ENCODE results near the gene SLC27A5.

GRCh38 chr19:58546019-58546530 is 34.3 kb upstream of the SLC27A5 start:
- TF ChIP-seq CTCF (IDR thresholded peaks at IDR 0.05; ENCODE audit: poor library complexity) (no peak), EZH2 (IDR thresholded peaks at IDR 0.05; ENCODE audit: borderline replicate concordance) (no peak), EZH2phosphoT487 (IDR thresholded peaks at IDR 0.05; ENCODE audit: low read depth, severe bottlenecking, unreplicated experiment) (no peak)

All from hepatocyte (in vitro differentiated cells).